ENCODE measurements around the gene MYL12B. TPM values are rescaled to one million over a fixed set of nuclear protein-coding genes. Genes with fewer than 3 reads are reported as not detected.

MYL12B gene
- total RNA-seq, 3 donors from 2014 or later (not counting 1 experiment from before 2014, with no cell fraction given) = 204 to 214 (median 210) TPM

DNA sequence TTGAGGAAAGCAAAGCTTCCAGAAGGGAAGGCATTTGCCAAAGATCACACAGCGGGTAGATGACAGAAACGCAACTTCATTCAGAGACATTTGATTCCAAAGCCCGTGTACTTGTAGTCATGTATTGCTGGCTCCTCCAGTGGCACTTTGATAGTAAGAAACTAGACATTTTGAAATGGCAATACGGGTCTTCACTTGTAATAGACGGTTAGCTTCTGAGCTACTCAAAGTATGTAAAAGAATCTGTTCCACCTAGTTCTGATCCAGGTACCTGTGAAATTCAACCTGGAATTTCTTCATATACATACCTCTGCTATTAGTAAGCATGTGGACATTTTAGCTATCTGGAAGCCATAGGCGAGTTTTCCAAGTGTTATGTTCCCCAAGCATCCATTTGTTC lies 40.4 kb upstream of the MYL12B start:
- H3K4me1 ChIP-seq (ENCODE audit: control insufficient read depth, insufficient read depth, low read length) = no peaks in the 10 kb centered on the region
- no peak overlapping the region for H3K4me3 ChIP-seq (ENCODE audit: low read length)
- no peaks in the 10 kb centered on the region for H3K36me3 ChIP-seq (ENCODE audit: control insufficient read depth, insufficient read depth, low read length)
- no peak for ATAC-seq
- Mint-ChIP-seq H3K9me3 (no peaks in the 10 kb centered on the region), H3K4me3 (no peak overlapping the region), H3K27me3 (ENCODE audit: low read depth in 2 of 2) (peaks cover 0 to 3% of the 10 kb centered on the region in 2 donors), H3K27ac (no peak overlapping the region), H3K36me3 (no peaks in the 10 kb centered on the region), H3K4me1 (peaks cover 0 to 11% of the 10 kb centered on the region in 2 donors)
- intact Hi-C loops (cut with micrococcal nuclease) = no loop called here
- no peak for DNase-seq
- no peak overlapping the region for H3K27ac ChIP-seq (ENCODE audit: low read length)
- TF ChIP-seq, protein P1, sequence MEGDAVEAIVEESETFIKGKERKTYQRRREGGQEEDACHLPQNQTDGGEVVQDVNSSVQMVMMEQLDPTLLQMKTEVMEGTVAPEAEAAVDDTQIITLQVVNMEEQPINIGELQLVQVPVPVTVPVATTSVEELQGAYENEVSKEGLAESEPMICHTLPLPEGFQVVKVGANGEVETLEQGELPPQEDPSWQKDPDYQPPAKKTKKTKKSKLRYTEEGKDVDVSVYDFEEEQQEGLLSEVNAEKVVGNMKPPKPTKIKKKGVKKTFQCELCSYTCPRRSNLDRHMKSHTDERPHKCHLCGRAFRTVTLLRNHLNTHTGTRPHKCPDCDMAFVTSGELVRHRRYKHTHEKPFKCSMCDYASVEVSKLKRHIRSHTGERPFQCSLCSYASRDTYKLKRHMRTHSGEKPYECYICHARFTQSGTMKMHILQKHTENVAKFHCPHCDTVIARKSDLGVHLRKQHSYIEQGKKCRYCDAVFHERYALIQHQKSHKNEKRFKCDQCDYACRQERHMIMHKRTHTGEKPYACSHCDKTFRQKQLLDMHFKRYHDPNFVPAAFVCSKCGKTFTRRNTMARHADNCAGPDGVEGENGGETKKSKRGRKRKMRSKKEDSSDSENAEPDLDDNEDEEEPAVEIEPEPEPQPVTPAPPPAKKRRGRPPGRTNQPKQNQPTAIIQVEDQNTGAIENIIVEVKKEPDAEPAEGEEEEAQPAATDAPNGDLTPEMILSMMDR (IDR thresholded peaks at IDR 0.05) = no peak
- H3K9me3 ChIP-seq (ENCODE audit: control insufficient read depth, insufficient read depth, low read length) = no peaks in the 10 kb centered on the region
- no peaks in the 10 kb centered on the region for H3K27me3 ChIP-seq (ENCODE audit: control insufficient read depth, insufficient read depth, low read length)
- 89% methylated on average over 6 of the region's 6 CpGs for WGBS (ENCODE audit: insufficient coverage)

- H3K27ac Mint-ChIP-seq = no peak overlapping the region
- DNase-seq = no peak
- no peak overlapping the region for H3K4me3 ChIP-seq (ENCODE audit: low read length)
- peaks cover 0 to 9% of the 10 kb centered on the region in 2 donors for H3K4me1 Mint-ChIP-seq
- intact Hi-C loops (cut with micrococcal nuclease) = no loop called here
- H3K27me3 ChIP-seq (ENCODE audit: control insufficient read depth, insufficient read depth, low read length) = no peaks in the 10 kb centered on the region
- H3K9me3 ChIP-seq (ENCODE audit: control insufficient read depth, insufficient read depth, low read length) = no peaks in the 10 kb centered on the region
- H3K9me3 Mint-ChIP-seq = no peaks in the 10 kb centered on the region
- H3K27ac ChIP-seq (ENCODE audit: low read length) = no peak overlapping the region
- peaks cover 0 to 4% of the 10 kb centered on the region in 2 donors for H3K27me3 Mint-ChIP-seq (ENCODE audit: low read depth in 2 of 2)
- whole genome bisulfite sequencing (ENCODE audit: insufficient coverage) = 67% methylated on average over 1 of the region's 1 CpG
- no peak overlapping the region for H3K4me3 Mint-ChIP-seq
- H3K36me3 Mint-ChIP-seq = no peaks in the 10 kb centered on the region
- no peaks in the 10 kb centered on the region for H3K4me1 ChIP-seq (ENCODE audit: control insufficient read depth, insufficient read depth, low read length)
- ATAC-seq = no peak
- TF ChIP-seq, protein P1 (IDR thresholded peaks at IDR 0.05) = no peak
- H3K36me3 ChIP-seq (ENCODE audit: control insufficient read depth, insufficient read depth, low read length) = no peaks in the 10 kb centered on the region
Measured at GRCh38 chr18:3223356-3223755, 38.6 kb upstream of the MYL12B start.

GRCh38 chr18:3224223-3224622 lies 37.7 kb upstream of the MYL12B start:
- Mint-ChIP-seq H3K4me3 (no peak overlapping the region), H3K36me3 (no peaks in the 10 kb centered on the region), H3K9me3 (no peaks in the 10 kb centered on the region), H3K27me3 (ENCODE audit: low read depth in 2 of 2) (peaks cover 0 to 4% of the 10 kb centered on the region in 2 donors), H3K4me1 (peaks cover 0 to 9% of the 10 kb centered on the region in 2 donors), H3K27ac (no peak overlapping the region)
- no peak overlapping the region for H3K4me3 ChIP-seq (ENCODE audit: low read length)
- H3K27me3 ChIP-seq (ENCODE audit: control insufficient read depth, insufficient read depth, low read length) = no peaks in the 10 kb centered on the region
- WGBS (ENCODE audit: insufficient coverage) = 97% methylated on average over 3 of the region's 3 CpGs
- no peaks in the 10 kb centered on the region for H3K36me3 ChIP-seq (ENCODE audit: control insufficient read depth, insufficient read depth, low read length)
- no peaks in the 10 kb centered on the region for H3K4me1 ChIP-seq (ENCODE audit: control insufficient read depth, insufficient read depth, low read length)
- no peak overlapping the region for H3K27ac ChIP-seq (ENCODE audit: low read length)
- intact Hi-C loops (cut with micrococcal nuclease) = no loop called here
- no peaks in the 10 kb centered on the region for H3K9me3 ChIP-seq (ENCODE audit: control insufficient read depth, insufficient read depth, low read length)
- TF ChIP-seq, protein P1 (IDR thresholded peaks at IDR 0.05) = no peak
- no peak for DNase-seq
- no peak for ATAC-seq

DNA sequence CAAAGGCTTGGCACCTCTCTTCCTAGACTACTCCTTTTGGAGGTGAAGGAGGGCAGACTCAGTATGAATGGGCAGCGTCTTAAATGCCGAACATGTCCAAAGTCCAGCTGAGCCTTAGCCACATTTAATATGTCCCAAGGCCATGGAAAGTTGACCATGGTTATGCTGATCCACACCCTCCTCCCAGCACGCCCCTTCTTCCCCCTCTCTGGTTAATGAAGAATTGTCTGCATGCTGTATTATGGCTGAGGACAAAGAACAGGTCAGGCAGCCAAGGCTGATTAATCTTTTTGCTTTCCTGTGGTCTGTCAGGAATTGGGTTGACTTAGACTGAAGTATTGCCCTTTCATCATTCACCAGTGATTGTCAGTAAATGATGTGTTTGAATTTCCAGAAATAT lies 36.3 kb upstream of the MYL12B start:
- Mint-ChIP-seq H3K4me1 (peaks cover 0 to 9% of the 10 kb centered on the region in 2 donors), H3K36me3 (no peaks in the 10 kb centered on the region), H3K27ac (no peak overlapping the region), H3K4me3 (no peak overlapping the region), H3K9me3 (no peaks in the 10 kb centered on the region), H3K27me3 (ENCODE audit: low read depth in 2 of 2) (peaks cover 0 to 4% of the 10 kb centered on the region in 2 donors)
- Histone ChIP-seq H3K27ac (ENCODE audit: low read length) (no peak overlapping the region), H3K27me3 (ENCODE audit: control insufficient read depth, insufficient read depth, low read length) (no peaks in the 10 kb centered on the region), H3K4me3 (ENCODE audit: low read length) (no peak overlapping the region), H3K4me1 (ENCODE audit: control insufficient read depth, insufficient read depth, low read length) (no peaks in the 10 kb centered on the region), H3K36me3 (ENCODE audit: control insufficient read depth, insufficient read depth, low read length) (no peaks in the 10 kb centered on the region), H3K9me3 (ENCODE audit: control insufficient read depth, insufficient read depth, low read length) (no peaks in the 10 kb centered on the region)
- 100% methylated on average over 2 of the region's 3 CpGs for WGBS (ENCODE audit: insufficient coverage)
- TF ChIP-seq, protein P1 (IDR thresholded peaks at IDR 0.05) = no peak
- no peak for DNase-seq
- intact Hi-C loops (cut with micrococcal nuclease) = no loop called here
- no peak for ATAC-seq

Measured in natural killer cell (primary cell).